NCI-H1417 (cell line): ENCODE measurements around the gene FERMT2.

Experiments
- DNase-seq, 3 experiments: peaks; one replicate each; lab custom pipeline; 2025; lab: John Stamatoyannopoulos, UW

Gene FERMT2

GRCh38 chr14:52950898-52951680 lies at the start of gene FERMT2:
Gene FERMT2 (minus strand): TSS chr14:52951050. CDS start chr14:52950568, 482 bp downstream.
- DNase-seq: peak; percentile 85 to 99 (median 99)

DNA sequence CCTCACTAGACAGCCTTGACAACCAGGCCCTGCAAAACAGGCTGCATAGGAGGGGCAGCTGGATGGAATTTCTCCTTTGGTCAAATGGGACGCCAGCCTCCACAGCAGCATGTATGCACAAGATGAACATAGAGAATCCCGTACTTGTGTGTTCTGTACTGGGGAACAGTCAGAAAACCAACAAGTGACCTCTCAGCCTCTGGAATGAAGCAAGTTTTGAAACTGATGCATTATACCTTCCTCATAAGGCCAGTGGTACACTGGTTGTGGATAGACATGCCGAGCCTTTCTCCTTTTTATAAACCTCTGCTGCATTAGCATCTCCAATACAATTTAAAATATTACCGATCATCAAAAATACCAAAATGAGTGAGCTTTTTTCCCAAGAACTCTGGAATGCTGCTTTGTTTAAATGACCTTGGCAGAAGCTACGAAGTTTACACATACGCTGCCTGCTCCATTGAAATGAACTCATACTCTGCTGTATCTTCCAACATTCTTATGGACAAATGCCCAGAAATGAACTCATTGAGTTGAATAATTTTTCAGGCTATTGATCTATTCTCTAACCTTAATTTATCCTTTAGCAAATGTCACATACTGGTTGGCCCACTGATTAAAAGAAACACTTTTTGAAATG lies 47.6 kb upstream of the FERMT2 start:
- DNase-seq: no peak

GRCh38 chr14:52996493-52996892 lies 45.6 kb upstream of the FERMT2 start:
- DNase-seq: no peak

- no peak for DNase-seq
Measured at GRCh38 chr14:52995998-52996397, 45.1 kb upstream of the FERMT2 start.

GRCh38 chr14:52992236-52992870 lies 41.5 kb upstream of the FERMT2 start:
- no peak for DNase-seq

GRCh38 chr14:52988139-52988538 lies 37.3 kb upstream of the FERMT2 start:
- DNase-seq: peak in 1 of 3 experiments; percentile 67

DNA sequence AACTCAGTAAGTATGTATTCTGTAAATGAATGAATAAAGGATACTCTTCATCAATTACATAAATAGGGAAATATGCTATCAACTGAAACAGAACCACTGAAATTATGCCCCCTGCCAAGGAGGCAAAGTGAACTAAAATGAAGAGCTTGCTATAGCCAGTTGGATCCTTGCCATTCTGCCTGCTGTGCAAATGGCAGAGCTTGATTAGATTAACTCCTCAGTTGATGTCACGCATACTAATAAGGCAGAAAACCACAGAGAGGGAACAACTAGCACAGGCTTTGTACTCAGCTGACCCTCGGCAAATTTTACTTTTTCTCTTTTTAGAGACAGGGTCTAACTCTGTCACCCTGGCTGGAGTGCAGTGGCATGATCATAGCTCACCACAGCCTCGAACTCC lies 36.7 kb upstream of the FERMT2 start:
- peak in 2 of 3 experiments; percentile 60 to 91 for DNase-seq

DNA sequence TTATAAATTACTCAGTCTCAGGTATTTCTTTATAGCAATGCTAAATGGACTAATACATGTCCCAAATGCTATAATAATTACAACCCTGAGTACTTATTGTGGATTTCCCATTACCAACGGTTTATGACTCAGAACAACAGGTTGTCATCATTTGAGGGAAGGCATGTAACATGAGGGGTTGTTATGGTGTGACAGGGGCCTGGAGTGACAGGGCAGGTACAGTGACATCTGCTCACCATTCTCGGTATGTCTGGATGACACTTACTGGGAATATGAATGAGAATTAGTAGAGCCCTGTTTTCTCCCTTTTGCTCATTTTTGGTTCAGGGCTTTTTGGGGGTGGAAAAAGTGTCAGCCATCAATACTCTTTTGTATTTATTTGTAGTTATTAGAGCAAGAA lies 36.2 kb upstream of the FERMT2 start:
- DNase-seq: peak in 1 of 3 experiments; percentile 70

DNA sequence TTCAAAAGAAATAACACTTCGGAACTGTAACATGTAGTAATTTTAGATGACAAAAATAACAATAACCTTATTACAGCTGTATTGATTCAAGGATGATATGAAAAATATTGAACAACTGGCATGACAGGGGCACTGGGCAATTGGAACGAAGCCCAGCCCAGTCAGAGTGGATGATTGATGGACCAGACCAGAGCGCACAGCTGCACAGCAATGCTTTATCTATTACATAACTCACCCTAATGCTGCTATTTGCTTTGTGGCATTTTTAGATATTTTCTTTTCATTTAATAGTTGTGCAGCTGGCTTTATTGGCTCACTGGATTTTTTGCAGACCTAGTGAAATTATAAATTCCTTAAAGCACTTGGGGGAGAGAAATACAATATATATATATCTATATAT lies 26.9 kb upstream of the FERMT2 start:
- DNase-seq: peak in 2 of 3 experiments; percentile 64 to 90

- no peak for DNase-seq
Measured at GRCh38 chr14:52974406-52974805, 23.6 kb upstream of the FERMT2 start.

DNA sequence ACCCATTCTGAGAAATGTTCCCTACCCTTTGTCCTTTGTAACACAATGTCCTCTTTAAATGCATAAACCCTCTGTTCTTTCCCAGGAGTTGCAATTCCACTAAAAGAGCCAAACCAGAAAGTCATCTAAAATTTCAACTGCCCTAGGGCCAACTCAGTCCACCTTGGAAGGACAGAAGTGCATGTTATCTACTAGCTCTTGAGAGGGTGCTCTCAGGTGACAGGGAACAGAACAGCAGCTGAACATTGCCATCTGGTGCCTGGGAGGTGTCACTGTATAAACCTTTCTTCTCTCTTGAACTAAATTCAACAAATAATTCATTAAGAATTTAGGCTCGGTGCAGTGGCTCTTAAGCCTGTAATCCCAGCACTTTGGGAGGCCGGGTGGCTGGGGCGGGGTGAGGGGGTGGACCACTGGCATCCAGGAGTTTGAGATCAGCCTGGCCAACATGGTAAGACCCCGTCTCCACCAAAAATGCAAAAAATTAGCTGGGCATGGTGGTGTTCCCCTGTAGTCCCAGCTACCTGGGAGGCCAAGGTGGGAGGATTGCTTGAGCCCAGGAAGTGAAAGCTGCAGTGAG lies 10.3 kb upstream of the FERMT2 start:
- DNase-seq: peak; percentile 65 to 95 (median 85)

DNA sequence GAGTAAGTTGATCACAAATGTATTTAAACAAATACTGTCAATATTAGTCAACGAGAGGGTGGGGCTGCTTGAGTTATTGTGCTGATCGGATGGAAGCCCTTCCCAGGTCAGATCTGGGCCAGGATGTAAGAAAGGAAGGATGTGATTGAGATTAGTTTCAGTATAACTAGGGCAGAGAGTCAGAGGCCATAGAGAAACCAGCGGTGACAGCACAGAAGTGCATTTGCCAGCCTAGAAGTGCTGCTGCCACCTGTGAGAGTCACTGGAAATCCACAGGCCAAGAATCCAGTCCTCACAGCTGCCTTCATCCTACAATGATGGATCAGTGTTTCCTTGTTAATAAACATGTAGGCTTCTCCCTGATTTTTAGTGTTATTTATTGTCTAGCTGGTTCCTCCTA lies 9.8 kb upstream of the FERMT2 start:
- no peak for DNase-seq

GRCh38 chr14:52954346-52955214 lies 3.7 kb upstream of the FERMT2 start:
- DNase-seq: no peak

DNA sequence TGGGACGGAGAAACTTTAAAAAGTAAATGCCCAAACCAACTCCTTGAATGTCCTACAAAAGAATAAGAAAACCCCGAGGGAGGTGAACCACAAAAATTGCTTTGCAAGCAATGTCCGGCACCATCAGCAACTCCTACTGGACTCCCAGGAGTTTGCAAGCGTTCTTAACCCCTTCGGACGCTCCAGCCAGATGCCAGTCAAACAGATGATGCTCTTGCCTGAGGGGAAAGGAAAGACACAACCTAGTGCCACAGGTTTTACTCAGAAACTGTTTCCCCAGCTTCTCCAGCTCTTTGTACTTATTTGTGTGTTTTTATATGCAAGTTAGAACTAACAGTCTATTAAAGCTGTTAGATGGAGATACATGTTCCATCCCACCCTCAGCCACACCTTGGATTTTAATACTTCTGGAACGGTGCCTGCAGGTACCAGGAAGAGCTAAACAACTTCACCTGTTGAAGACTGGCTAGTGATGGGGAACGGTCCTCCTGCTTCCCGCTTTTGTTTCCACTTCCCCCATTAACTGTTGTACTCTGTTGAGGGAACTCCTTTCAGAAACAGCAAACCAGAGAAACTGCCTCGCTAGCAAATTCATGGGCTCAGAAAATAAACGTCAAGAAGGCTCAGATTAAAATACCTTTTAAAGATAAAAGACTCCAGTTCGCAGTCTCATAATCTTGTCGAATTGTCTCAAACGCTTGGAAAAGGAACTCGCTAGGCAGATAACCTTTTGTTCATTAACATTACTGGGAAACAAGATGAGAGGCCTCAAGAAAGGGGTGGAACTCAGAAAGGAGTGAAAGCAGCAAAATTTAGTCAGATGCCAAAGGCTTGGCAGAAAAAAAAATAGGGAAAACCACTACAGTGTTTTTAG lies 1.1 kb upstream of the FERMT2 start:
- DNase-seq: peak; percentile 41 to 98 (median 97)

DNA sequence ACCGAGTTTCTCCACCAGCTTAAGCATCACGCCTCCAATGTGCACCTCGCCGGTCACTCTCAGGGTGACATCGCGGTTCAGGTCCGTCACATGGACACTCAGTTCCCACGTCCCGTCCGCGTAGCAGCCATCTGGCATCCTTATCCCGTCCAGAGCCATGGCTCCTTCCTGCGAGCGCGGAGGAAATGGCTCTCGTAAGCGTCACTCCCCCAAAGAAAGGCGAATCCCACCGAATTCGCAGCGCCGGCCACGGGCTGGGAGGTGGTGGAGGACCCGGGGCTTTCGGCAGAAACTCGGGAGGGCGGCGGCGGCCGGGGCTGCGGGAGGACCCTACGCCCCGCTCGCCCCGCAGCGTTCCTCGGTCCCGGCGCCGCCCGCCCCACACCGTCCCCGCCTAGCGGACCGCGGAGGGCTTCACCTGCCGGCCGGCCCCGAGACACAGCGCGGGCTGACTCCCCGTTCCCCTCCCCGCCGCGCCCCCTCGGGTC lies 396 bp downstream of the FERMT2 start:
- DNase-seq: peak in 2 of 3 experiments; percentile 60 to 93

DNA sequence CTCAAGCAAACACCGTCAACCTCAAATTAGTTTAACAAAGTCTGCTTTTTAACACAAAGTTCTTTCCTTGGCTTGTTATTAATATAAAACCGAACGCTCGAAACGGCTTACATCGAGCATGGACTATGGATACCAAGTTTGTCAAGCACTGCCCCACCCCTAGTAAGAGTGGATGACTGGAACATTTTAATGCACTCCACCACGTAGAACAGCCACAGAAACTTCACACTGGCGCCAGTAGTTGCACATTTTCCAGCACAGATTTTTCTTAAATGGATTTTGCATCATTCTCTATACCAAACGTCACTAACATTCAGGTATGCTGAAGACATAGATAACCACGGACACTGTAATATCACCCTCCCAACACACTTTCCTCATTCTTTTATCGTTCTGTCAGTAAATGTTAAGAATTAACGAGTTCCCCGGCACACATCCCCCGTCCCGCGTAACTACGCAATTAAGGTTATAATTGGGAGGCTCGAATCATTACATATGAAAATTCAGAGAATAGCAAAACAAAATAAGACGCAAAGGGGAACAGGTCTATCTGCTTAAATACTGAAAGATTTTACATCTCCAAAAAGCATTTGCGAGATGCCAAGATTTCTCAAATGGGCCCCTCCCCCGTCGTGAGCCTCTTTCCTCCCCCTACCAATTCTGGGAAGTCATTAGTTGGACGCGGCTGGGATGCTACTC lies 990 bp downstream of the FERMT2 start:
- peak in 2 of 3 experiments; percentile 67 to 84 for DNase-seq

GRCh38 chr14:52949249-52949648 lies 1.6 kb downstream of the FERMT2 start:
- DNase-seq: no peak

- DNase-seq: no peak
Measured at GRCh38 chr14:52948836-52949235, 2.0 kb downstream of the FERMT2 start.

DNA sequence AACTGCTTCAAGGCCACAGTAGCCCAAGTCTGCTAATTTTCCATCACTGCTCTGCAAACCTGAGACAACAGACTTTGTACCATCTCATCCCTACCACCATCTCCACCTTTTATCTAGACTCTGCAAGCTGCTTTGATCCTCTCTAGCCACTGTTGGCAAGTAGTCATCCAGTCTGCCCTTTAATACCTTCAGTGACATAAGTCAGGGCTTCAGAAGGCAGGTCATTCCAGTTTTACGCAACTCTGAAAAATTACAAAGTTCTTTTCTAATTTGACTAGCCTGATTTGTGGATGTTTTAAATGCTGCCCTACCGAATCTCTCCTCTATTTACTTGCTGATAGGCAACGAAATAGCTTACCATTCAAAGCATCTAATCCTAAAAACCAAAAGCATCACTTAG lies 2.8 kb downstream of the FERMT2 start:
- DNase-seq: no peak

GRCh38 chr14:52944254-52944653 lies 6.6 kb downstream of the FERMT2 start:
- DNase-seq: no peak
